Body of pancreas (tissue), 4 donors: Measurements from ENCODE around the gene KRTAP12-3. TPM values are rescaled to one million over a fixed set of nuclear protein-coding genes. Genes with fewer than 3 reads are reported as not detected.

ENCODE experiments used
- ATAC-seq: fragments of 150-250 bp; one replicate; pipeline ENCODE4 v1.9.1; 2016
- DNase-seq, 4 donors: peaks; one replicate each; pipeline ENCODE4 v3.0.0-alpha.2; 2019
- H3K27ac ChIP-seq, 4 donors: fragments of 200-600 bp; sonication (generic); 1 replicate in 3 of 4; 2 replicates in 1 of 4; pipeline versions ENCODE4 v1.5.1 to v1.6.1; 2016 to 2019; ENCODE audit warnings: mild to moderate bottlenecking in 1 of 4, mixed read lengths in 1 of 4, moderate library complexity in 1 of 4
- H3K27me3 ChIP-seq, 2 donors: fragments of 200-600 bp; sonication (generic); one replicate each; pipeline ENCODE4 v1.6.0; 2016; ENCODE audit warnings: mild to moderate bottlenecking in 1 of 2
- H3K36me3 ChIP-seq, 2 donors: fragments of 200-600 bp; sonication (generic); replicated peaks in 1 of 2; 2 replicates each; pipeline ENCODE4 v1.5.1; 2016; ENCODE audit warnings: low read depth in 2 of 2; ENCODE audit not compliant: insufficient read depth in 1 of 2
- H3K4me1 ChIP-seq: fragments of 200-600 bp; sonication (generic); one replicate; pipeline ENCODE4 v1.6.0; 2016
- H3K4me3 ChIP-seq, 2 donors: fragments of 200-600 bp; sonication (generic); 1 replicate in 1 of 2; 2 replicates in 1 of 2; pipeline ENCODE4 v1.5.1; 2016 to 2019
- H3K9me3 ChIP-seq, 3 donors: fragments of 200-600 bp; sonication (generic); 1 replicate in 2 of 3; 2 replicates in 1 of 3; pipeline ENCODE4 v1.5.1; 2016
- POLR2A ChIP-seq, 3 donors: fragments of 450-650 bp; IDR thresholded peaks; one replicate each; pipeline ENCODE4 v1.6.1; 2016; ENCODE audit warnings: antibody characterized with exemption in 3 of 3, mild to moderate bottlenecking in 2 of 3
- WGBS, 2 donors: methylation state at CpG; one replicate each; pipeline ENCODE4 v1.1.5; 2017; 5-methylcytosine and 5-hydroxymethylcytosine counted together
- intact Hi-C: fragments of 100-400 bp; cut with DNase I; formaldehyde crosslinking; loops from one replicate; pipeline ENCODE4 v1.15.1; 2023
- total RNA-seq, 2 donors: library from RNA; depleted of rRNA; stranded (reverse); fragments of >200 nt; gene quantifications; one replicate each; pipeline ENCODE4 v1.1.0, GENCODE V29; 2016
- TF ChIP-seq, protein P1 (sequence below), 7 experiments: fragments of 450-650 bp in 4 of 7; fragments of 200-600 bp in 3 of 7; sonication (generic) in 3 of 7; IDR thresholded peaks; one replicate each; pipeline ENCODE4 v1.5.1; 2016 to 2019; ENCODE audit warnings: antibody characterized with exemption in 7 of 7

The KRTAP12-3 gene
- total RNA-seq, 2 donors from 2014 or later: not detected

DNA sequence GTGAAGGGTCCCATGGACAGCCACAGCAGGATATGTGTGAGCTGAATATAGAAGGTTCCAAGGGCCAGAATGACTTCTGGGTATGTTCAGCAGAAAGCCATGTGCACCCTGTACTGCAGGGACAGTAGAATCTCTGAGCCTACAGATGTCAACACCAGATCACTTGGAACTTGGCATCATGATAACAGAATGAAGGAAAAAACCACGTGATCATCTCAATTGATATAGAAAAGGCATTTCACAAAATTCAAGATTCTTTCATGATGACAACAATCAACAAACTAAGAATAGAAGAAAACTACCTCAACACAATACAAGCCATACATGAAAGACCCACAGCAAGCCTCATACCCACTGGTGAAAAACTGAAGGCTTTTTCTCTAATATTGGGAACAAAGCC lies 9.9 kb downstream of the KRTAP12-3 start:
- Histone ChIP-seq H3K4me1 (no peaks in the 10 kb centered on the region), H3K36me3 (no peaks in the 10 kb centered on the region), H3K27ac (no peak overlapping the region), H3K9me3 (peaks cover 0 to 12% (median under 1%) of the 10 kb centered on the region in 3 donors), H3K27me3 (no peaks in the 10 kb centered on the region), H3K4me3 (no peak overlapping the region)
- TF ChIP-seq POLR2A (IDR thresholded peaks at IDR 0.05): no peak
- TF ChIP-seq, protein P1, sequence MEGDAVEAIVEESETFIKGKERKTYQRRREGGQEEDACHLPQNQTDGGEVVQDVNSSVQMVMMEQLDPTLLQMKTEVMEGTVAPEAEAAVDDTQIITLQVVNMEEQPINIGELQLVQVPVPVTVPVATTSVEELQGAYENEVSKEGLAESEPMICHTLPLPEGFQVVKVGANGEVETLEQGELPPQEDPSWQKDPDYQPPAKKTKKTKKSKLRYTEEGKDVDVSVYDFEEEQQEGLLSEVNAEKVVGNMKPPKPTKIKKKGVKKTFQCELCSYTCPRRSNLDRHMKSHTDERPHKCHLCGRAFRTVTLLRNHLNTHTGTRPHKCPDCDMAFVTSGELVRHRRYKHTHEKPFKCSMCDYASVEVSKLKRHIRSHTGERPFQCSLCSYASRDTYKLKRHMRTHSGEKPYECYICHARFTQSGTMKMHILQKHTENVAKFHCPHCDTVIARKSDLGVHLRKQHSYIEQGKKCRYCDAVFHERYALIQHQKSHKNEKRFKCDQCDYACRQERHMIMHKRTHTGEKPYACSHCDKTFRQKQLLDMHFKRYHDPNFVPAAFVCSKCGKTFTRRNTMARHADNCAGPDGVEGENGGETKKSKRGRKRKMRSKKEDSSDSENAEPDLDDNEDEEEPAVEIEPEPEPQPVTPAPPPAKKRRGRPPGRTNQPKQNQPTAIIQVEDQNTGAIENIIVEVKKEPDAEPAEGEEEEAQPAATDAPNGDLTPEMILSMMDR (IDR thresholded peaks at IDR 0.05): no peak
- WGBS, 2 donors: 35 to 63% methylated on average over 1 of the region's 1 CpG
- no peak for DNase-seq
- intact Hi-C loops: no loop called here
- no peak for ATAC-seq

DNA sequence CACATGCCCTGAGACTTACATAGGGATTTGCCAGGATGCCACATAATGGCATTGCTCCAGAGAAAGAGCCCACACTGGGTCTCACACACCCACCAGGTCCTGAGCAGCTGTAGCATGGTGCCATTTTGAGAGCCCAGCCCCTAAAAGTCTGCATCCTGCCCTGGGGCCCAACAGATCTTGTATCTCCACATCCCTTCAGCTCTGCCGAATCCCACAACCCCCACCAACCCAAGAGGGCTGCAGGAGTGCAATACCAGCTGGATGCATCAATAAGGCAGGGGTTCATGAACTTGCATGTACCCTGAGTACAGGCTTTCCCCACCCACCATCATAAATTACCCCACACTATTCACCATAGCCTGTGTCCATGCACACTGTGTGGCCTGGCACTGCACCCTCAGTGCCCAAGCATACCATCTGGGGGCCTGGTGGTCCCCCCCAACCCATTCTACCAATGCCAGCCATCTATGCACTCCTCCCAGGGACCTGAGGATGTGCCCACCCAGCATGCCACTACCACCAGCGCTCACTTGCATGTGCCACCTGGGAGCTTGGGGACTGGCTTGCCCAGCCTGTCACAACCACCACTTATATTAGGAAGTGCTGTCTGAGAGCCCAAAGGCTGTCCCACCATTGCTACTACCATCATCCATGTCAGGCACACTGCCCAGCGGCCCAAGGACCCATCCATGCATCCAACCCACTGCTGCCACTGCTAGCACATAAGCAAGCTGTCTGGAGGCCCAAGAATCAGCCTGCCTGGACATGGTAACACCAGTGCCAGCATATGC lies 13.1 kb downstream of the KRTAP12-3 start:
- H3K4me1 ChIP-seq: no peaks in the 10 kb centered on the region
- ATAC-seq (no peak), DNase-seq (no peak)
- H3K27me3 ChIP-seq: no peaks in the 10 kb centered on the region
- peaks cover 0 to 12% (median 0%) of the 10 kb centered on the region in 3 donors for H3K9me3 ChIP-seq
- no peaks in the 10 kb centered on the region for H3K36me3 ChIP-seq
- intact Hi-C loops: no loop called here
- 69 to 100% methylated on average over 1 to 3 of the region's 3 CpGs for WGBS, 2 donors
- no peak for TF ChIP-seq POLR2A (IDR thresholded peaks at IDR 0.05)
- TF ChIP-seq, protein P1 (IDR thresholded peaks at IDR 0.05): no peak
- H3K27ac ChIP-seq: no peak overlapping the region
- no peak overlapping the region for H3K4me3 ChIP-seq

DNA sequence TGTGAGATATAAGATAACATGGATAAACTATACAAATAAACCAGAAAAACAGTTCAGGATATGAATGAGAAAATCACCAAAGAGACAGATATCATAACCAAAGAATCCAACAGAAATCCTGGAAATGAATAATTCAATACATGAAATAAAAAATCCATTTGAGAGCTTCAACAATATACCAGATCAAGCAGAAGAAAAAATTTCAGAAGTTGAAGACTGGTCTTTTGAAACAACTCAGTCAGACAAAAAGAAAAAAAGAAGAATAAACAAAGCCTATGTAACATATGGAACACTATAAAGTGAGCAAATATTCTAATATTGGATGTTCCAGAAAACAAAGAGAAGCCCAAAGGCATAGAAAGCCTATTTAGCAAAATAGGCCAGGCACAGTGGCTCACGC lies 14.2 kb downstream of the KRTAP12-3 start:
- WGBS, 2 donors: 82 to 100% methylated on average over 1 of the region's 1 CpG
- intact Hi-C loops: no loop called here
- TF ChIP-seq POLR2A (IDR thresholded peaks at IDR 0.05): no peak
- TF ChIP-seq, protein P1 (IDR thresholded peaks at IDR 0.05): no peak

DNA sequence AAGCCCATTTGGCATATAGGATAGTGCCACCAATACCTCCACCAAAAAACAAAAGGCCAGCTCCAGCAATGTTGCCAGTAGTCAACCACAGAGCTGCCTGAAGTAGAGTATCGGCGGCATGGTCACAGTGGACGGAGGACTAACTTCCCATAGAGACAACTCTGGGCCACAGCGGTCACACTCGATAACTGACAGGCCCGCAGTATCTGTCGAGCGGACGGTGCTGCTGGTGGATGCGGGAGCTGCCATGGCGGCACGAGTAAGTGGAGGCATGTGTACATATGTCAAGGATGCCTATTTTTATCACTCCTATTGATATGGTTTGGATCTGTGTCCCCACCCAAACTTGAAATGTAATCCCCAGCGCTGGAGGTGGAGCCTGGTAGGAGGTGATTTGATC lies 20.1 kb downstream of the KRTAP12-3 start:
- Histone ChIP-seq H3K27me3 (no peaks in the 10 kb centered on the region), H3K9me3 (no peaks in the 10 kb centered on the region), H3K4me3 (no peak overlapping the region), H3K36me3 (no peaks in the 10 kb centered on the region), H3K4me1 (no peaks in the 10 kb centered on the region), H3K27ac (no peak overlapping the region)
- DNase-seq: no peak
- no peak for ATAC-seq
- intact Hi-C loops: no loop called here
- TF ChIP-seq, protein P1 (IDR thresholded peaks at IDR 0.05): no peak
- no peak for TF ChIP-seq POLR2A (IDR thresholded peaks at IDR 0.05)
- WGBS, 2 donors: 82 to 94% methylated on average over 13 of the region's 13 CpGs

More for the DNA sequence above, 14.2 kb downstream of the KRTAP12-3 start:
- H3K27ac ChIP-seq: no peak overlapping the region
- no peaks in the 10 kb centered on the region for H3K4me1 ChIP-seq
- H3K36me3 ChIP-seq: no peaks in the 10 kb centered on the region
- DNase-seq (no peak), ATAC-seq (no peak)
- no peaks in the 10 kb centered on the region for H3K27me3 ChIP-seq
- H3K9me3 ChIP-seq: peaks cover 0 to 12% (median 0%) of the 10 kb centered on the region in 3 donors
- H3K4me3 ChIP-seq: no peak overlapping the region

DNA sequence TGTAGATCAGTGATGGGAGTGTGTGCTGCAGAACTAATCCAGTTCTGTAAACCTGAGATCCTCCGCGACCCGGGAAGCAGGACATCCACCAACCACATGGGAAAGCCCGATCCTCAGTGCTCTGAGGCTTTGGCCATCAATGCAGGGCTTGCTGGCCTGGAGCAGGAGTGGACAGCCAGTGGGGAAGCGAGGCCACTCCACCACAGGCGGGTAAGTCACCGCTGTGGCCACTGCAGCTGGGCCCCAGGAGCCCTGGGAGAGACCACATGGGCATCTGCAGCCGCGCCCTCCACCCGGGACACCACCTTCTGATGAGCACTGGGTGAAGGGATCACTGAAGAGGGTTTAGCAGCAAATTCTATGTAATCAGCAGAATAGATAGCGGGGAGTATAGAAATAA lies 23.4 kb downstream of the KRTAP12-3 start:
- 66 to 68% methylated on average over 9 to 11 of the region's 11 CpGs for WGBS, 2 donors

More for the DNA sequence above, 23.4 kb downstream of the KRTAP12-3 start:
- H3K36me3 ChIP-seq: no peaks in the 10 kb centered on the region
- H3K4me3 ChIP-seq: no peak overlapping the region
- H3K4me1 ChIP-seq: no peaks in the 10 kb centered on the region
- no peak overlapping the region for H3K27ac ChIP-seq
- intact Hi-C loops: no loop called here
- H3K9me3 ChIP-seq: no peaks in the 10 kb centered on the region
- no peaks in the 10 kb centered on the region for H3K27me3 ChIP-seq
- TF ChIP-seq, protein P1 (IDR thresholded peaks at IDR 0.05): no peak
- no peak for TF ChIP-seq POLR2A (IDR thresholded peaks at IDR 0.05)
- ATAC-seq (no peak), DNase-seq (no peak)
